Neural cell (in vitro differentiated cells): ENCODE results near the gene RETREG1.

Experiments used
- EP300 ChIP-seq: fragments of 450-650 bp; conservative IDR thresholded peaks from 2 replicates; pipeline ENCODE4 v1.6.1; 2014; ENCODE audit warnings: antibody characterized with exemption, mild to moderate bottlenecking, moderate library complexity; ENCODE audit not compliant: poor library complexity, severe bottlenecking
- EZH2 ChIP-seq: fragments of 200-600, 300-800 bp; shearing (Covaris generic), sonication (generic); IDR thresholded peaks from 2 replicates; pipeline ENCODE4 v1.6.1; 2014; ENCODE audit warnings: antibody characterized with exemption, low read length, borderline replicate concordance, mild to moderate bottlenecking; ENCODE audit not compliant: insufficient read depth, poor library complexity, severe bottlenecking
- MXI1 ChIP-seq: fragments of 450-650 bp; conservative IDR thresholded peaks from 2 replicates; pipeline ENCODE4 v1.6.1; 2014; ENCODE audit warnings: antibody characterized with exemption, mild to moderate bottlenecking; ENCODE audit not compliant: poor library complexity, severe bottlenecking
- POLR2AphosphoS5 ChIP-seq: IDR thresholded peaks from 2 replicates; pipeline ENCODE4 v1.6.1; 2012
- RAD21 ChIP-seq: fragments of 450-650 bp; conservative IDR thresholded peaks from 2 replicates; pipeline ENCODE4 v1.6.1; 2014; ENCODE audit warnings: antibody characterized with exemption, mild to moderate bottlenecking, moderate library complexity
- SMC3 ChIP-seq: fragments of 450-650 bp; conservative IDR thresholded peaks from 2 replicates; pipeline ENCODE4 v1.6.1; 2014; ENCODE audit warnings: antibody characterized with exemption, mild to moderate bottlenecking, moderate library complexity; ENCODE audit not compliant: poor library complexity
- TAF1 ChIP-seq: IDR thresholded peaks from 2 replicates; pipeline ENCODE4 v1.6.1; 2012; ENCODE audit warnings: low read depth
- TF ChIP-seq, protein P1 (sequence below): IDR thresholded peaks from 2 replicates; pipeline ENCODE4 v1.6.1; 2012; ENCODE audit warnings: borderline replicate concordance
- TF ChIP-seq, protein P2 (sequence below): fragments of 450-650 bp; IDR thresholded peaks from 2 replicates; pipeline ENCODE4 v1.5.1; 2014; ENCODE audit warnings: antibody characterized with exemption, mild to moderate bottlenecking, moderate library complexity; ENCODE audit not compliant: poor library complexity, severe bottlenecking

- TF ChIP-seq, protein P1, sequence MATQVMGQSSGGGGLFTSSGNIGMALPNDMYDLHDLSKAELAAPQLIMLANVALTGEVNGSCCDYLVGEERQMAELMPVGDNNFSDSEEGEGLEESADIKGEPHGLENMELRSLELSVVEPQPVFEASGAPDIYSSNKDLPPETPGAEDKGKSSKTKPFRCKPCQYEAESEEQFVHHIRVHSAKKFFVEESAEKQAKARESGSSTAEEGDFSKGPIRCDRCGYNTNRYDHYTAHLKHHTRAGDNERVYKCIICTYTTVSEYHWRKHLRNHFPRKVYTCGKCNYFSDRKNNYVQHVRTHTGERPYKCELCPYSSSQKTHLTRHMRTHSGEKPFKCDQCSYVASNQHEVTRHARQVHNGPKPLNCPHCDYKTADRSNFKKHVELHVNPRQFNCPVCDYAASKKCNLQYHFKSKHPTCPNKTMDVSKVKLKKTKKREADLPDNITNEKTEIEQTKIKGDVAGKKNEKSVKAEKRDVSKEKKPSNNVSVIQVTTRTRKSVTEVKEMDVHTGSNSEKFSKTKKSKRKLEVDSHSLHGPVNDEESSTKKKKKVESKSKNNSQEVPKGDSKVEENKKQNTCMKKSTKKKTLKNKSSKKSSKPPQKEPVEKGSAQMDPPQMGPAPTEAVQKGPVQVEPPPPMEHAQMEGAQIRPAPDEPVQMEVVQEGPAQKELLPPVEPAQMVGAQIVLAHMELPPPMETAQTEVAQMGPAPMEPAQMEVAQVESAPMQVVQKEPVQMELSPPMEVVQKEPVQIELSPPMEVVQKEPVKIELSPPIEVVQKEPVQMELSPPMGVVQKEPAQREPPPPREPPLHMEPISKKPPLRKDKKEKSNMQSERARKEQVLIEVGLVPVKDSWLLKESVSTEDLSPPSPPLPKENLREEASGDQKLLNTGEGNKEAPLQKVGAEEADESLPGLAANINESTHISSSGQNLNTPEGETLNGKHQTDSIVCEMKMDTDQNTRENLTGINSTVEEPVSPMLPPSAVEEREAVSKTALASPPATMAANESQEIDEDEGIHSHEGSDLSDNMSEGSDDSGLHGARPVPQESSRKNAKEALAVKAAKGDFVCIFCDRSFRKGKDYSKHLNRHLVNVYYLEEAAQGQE = no peak
- no peak for TF ChIP-seq EP300
- no peak for TF ChIP-seq EZH2
- TF ChIP-seq, protein P2, sequence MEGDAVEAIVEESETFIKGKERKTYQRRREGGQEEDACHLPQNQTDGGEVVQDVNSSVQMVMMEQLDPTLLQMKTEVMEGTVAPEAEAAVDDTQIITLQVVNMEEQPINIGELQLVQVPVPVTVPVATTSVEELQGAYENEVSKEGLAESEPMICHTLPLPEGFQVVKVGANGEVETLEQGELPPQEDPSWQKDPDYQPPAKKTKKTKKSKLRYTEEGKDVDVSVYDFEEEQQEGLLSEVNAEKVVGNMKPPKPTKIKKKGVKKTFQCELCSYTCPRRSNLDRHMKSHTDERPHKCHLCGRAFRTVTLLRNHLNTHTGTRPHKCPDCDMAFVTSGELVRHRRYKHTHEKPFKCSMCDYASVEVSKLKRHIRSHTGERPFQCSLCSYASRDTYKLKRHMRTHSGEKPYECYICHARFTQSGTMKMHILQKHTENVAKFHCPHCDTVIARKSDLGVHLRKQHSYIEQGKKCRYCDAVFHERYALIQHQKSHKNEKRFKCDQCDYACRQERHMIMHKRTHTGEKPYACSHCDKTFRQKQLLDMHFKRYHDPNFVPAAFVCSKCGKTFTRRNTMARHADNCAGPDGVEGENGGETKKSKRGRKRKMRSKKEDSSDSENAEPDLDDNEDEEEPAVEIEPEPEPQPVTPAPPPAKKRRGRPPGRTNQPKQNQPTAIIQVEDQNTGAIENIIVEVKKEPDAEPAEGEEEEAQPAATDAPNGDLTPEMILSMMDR = no peak
- TF ChIP-seq SMC3 = no peak
- no peak for TF ChIP-seq MXI1
- no peak for TF ChIP-seq RAD21
- no peak for TF ChIP-seq TAF1
- TF ChIP-seq POLR2AphosphoS5 = no peak
Measured at GRCh38 chr5:16663840-16664239, 47.0 kb upstream of the RETREG1 start.
